GM12874 (cell line): ENCODE measurements around the gene ZMYND8.

ENCODE experiments used
- TF ChIP-seq, protein P1 (sequence below): IDR thresholded peaks from 2 replicates; pipeline ENCODE4 v1.5.1; 2011; ENCODE audit warnings: low read depth, mild to moderate bottlenecking, control low read depth, low read length, moderate library complexity; ENCODE audit not compliant: insufficient read depth

ZMYND8 gene

DNA sequence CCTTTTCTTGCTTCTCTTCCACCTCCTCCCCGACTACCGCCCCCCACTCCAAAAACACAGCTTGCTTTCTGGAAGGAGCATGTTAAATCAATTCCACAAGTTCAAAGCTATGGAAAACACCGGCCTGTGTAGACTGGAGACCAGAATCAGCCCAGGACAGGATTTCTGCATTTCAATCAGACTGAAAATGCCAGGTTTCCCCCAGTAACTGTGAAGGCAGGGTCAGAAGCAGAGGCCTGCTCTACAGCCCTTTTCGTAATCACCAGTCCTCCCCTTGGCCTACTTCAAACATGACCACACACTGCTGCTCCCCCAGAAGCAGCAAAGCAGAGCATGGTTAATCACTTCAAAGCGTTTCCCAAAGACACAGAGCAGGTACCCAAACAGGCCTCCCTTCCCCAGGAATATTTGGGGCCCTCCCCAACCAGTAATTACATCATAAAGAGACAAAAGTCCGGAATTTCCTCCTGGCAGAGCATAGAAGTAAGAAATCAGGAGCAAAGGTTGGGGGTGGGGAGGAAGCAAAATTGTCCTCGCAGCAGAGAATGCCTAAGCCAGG is 38.4 kb downstream of the ZMYND8 start:
- TF ChIP-seq, protein P1, sequence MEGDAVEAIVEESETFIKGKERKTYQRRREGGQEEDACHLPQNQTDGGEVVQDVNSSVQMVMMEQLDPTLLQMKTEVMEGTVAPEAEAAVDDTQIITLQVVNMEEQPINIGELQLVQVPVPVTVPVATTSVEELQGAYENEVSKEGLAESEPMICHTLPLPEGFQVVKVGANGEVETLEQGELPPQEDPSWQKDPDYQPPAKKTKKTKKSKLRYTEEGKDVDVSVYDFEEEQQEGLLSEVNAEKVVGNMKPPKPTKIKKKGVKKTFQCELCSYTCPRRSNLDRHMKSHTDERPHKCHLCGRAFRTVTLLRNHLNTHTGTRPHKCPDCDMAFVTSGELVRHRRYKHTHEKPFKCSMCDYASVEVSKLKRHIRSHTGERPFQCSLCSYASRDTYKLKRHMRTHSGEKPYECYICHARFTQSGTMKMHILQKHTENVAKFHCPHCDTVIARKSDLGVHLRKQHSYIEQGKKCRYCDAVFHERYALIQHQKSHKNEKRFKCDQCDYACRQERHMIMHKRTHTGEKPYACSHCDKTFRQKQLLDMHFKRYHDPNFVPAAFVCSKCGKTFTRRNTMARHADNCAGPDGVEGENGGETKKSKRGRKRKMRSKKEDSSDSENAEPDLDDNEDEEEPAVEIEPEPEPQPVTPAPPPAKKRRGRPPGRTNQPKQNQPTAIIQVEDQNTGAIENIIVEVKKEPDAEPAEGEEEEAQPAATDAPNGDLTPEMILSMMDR = no peak

DNA sequence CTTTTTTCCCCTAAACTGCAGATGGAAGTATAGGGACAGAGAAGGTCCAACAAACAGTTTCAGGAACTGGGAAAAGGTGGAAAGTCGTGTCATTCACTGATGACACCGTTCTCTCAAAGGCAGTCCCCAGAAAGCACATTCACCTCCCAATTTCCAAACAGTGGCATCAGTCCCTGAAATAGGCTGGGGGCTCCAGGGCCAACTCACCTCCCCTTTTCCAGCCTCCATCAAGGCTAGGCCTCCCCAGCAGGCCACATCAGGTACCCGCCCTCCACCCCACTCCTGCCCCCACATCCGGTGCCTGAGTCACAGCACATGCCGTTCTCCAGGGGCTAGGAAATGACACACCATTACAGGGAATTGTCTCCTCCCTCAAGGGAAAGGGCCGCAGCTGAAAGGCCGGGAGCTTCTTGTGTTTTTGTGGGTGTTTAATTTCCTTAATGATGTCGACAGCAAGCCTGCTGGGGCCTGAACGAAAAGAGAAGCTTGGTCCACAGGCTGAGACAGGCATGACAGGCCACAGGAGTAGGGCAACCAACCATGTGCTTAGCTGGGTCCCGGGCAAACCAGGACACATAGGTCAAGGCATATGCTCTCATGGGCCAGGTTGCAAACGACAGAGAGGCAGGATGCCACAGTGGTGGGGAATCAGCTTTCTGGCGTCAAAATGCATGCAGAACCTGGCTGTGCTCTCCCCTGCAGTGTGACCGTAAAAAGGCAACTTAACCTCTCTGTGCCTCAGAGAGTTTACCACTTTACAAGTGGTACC is 39.2 kb downstream of the ZMYND8 start:
- TF ChIP-seq, protein P1 = no peak

DNA sequence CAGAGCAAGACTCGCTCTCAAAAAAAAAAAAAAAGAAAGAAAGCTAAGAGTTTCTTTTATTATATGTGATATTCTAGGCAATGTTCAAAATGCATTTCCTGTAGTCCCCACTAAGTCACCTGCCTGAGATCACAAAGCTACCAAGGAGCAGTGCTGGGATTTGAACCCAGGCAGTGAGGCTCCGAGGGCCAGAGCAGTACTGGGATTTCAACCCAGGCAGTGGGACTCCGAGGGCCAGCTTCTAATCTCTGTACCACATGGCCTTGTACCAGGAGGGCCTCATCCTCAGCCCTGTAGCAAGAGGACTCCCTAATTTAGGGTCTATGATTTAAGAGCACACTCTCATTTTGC is 39.7 kb downstream of the ZMYND8 start:
- TF ChIP-seq, protein P1 = no peak

DNA sequence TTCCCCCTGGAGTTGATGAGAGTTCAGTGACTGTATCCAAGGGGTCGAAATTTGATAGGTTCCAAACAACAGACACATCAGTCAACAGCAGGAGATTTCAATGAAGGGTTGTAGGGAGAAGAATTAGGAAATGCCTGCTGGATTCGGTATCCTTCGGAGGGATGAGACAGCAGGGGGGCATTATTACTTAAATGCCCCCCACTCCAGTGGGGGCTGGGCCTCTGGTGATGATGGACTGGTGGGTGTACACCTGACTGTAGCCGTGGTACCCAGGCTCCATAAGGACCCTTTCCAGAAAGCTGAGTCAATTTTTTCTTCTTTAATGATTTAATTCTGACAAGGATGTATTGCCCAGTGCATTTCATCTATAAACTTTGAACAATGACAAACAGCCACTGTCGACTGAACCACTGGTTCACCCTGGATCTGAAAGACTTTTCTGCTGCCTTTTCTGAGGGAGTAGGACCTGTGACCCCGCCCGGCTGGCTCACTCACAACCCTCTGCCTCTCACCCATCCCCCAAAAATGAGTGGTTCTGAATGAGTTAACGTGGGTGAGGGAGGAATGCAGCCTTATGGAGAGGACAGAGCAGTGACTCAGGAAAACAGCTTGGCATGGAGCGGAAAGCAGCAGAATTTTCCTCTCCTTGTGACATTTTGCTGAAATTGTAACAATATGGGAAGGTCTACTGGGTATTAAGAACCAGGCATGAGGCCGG is 41.0 kb downstream of the ZMYND8 start:
- TF ChIP-seq, protein P1 = no peak

DNA sequence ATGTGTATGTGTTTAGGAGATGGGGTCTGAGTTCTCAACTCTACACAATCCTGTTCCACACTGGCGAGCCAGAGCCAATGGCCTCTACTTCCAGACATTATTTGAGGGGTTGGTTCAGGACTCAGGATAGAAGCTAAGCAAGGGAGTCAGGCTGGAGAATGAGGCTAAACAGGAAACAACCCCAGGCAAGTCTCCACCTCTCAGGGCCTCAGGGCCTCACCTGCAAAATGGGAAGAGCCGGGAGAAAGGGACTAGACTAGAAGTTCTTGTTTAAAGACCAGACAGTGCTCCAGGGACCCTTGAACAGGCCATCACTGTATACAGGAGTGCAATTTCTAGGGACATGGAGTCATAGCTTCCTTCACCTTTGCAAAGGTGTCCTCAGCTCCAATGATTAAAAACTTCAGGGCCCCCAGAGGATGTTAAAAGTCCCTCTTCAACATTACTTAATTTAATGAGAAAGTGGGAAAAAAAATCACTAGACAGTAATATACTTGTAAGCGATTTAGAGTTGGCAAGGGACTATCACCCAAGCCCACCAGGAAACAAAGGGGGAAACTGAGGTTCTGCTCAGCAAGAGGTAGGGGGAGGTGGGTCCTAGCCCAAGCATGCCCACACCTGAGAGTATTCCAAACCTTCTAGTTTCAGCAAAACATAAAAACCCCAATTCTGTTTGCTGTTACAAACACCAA is 41.7 kb downstream of the ZMYND8 start:
- TF ChIP-seq, protein P1 = no peak

DNA sequence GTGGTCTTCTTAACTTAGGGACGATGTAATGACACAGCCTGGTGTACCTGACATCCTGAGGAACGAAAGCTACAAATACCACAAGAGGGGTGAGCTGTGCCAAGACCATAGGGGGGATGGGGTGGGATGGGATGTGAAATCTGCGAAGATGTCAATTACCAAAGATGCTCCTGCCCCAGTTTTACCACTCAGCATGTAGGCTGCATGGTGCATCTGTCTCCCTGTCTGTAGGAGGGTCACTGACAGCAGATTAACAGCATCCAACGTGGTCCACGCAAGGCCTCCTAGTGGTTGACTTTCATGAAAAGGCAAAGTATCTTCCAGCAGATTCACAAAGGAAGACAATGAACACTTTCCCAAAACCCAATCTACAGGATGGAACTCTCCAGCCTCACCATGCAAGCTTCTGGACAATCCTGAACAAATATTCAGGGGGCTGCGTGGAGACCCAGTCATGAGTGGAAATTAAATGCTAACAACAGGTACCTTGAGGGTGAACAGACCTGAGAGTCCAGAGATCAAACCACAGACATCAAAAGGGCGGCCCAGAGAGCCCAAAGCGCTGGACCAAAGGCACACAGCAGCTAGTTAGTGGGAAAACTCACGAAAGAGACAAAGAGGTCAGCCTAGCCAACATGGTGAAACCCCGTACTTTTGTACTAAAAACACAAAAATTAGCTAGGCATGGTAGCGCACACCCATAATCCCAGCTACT is 44.4 kb downstream of the ZMYND8 start:
- TF ChIP-seq, protein P1 = no peak

DNA sequence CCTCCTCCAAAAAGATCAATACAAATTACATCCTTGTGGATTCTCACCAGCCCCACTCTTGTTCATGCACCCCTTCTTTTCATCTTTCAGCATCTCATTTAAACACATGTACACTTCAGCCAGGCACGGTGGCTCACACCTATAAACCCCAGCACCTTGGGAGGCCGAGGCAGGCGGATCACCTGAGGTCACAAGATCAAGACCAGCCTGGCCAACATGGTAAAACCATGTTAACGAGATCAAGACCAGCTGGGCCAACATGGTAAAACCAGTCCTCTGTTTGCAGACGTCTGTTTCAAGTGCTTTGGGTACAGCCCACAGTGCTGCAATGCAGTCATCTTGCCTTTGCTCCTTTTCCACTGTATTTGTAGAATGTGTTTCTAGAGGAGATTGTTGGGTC is 45.3 kb downstream of the ZMYND8 start:
- TF ChIP-seq, protein P1 = no peak
